Erythroblast (primary cell): ENCODE data around the gene ULK4.

ENCODE experiments used
- GATA1 ChIP-seq: IDR thresholded peaks from 2 replicates; pipeline ENCODE4 v1.6.1; 2011; ENCODE audit warnings: low read depth, mild to moderate bottlenecking, control low read depth, low read length, moderate library complexity
- POLR2A ChIP-seq: IDR thresholded peaks from 2 replicates; pipeline ENCODE4 v1.6.1; 2011; ENCODE audit warnings: mild to moderate bottlenecking, low read length

- TF ChIP-seq POLR2A = no peak
- no peak for TF ChIP-seq GATA1
These were observed 484.4 kb downstream of the ULK4 start for GRCh38 chr3:41477399-41478014.
